ENCODE data around the gene SLC39A13.

SLC39A13 gene

DNA sequence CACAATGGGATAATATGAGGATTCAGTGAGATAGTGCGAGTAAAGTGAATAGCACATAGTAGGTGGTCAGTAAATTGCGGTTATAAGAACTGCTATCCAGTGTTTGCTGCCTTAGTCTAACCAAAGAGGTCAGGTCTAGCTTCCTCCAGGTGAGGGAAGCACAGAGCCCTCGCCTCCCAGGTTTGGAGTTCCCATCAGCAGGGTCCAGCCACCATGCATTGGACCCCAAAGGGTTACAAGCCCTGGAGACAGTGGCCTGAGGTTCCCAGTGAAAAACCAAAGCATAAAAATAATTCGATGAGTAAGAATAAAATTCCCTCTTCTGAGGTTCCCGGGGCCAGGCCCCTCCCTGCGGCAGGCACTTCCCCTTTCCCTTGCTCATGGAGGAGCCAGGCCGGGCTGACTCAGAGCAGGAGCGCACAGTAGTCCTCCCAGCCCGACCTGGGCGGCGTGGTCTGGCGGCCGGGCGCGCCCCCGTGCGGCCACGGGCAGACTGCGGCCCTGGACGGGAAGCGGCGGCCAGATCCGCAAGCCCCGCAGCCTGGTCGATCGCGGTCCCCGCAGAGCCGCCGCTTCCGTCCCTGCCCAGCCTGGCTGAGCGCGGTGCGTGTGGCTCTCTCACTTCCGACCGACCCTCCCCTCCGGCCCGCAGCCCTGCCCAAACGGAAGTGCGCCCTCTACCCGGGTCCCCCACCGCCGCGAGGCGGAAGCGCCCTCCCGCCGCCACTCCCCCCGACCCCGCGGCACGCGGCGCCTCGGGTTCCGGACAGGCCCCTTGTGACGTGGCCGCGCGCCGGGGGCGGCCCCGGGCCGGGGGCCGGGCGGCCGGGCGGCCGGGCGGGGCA, at the start of gene SLC39A13:
SLC39A13 (plus strand) TSS at position 845 of the 845 bp plus-strand sequence. CDS start 1,505 bp downstream, outside the sequence.
- H3K4me3 ChIP-seq (replicated peaks; ENCODE audit: low read depth, low read length): peak within 1 kb of the TSS; percentile 86
- TF ChIP-seq, protein P1, sequence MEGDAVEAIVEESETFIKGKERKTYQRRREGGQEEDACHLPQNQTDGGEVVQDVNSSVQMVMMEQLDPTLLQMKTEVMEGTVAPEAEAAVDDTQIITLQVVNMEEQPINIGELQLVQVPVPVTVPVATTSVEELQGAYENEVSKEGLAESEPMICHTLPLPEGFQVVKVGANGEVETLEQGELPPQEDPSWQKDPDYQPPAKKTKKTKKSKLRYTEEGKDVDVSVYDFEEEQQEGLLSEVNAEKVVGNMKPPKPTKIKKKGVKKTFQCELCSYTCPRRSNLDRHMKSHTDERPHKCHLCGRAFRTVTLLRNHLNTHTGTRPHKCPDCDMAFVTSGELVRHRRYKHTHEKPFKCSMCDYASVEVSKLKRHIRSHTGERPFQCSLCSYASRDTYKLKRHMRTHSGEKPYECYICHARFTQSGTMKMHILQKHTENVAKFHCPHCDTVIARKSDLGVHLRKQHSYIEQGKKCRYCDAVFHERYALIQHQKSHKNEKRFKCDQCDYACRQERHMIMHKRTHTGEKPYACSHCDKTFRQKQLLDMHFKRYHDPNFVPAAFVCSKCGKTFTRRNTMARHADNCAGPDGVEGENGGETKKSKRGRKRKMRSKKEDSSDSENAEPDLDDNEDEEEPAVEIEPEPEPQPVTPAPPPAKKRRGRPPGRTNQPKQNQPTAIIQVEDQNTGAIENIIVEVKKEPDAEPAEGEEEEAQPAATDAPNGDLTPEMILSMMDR (IDR thresholded peaks at IDR 0.05; ENCODE audit: low read length, missing control alignments): no peak
- DNase-seq (ENCODE audit: low read depth): peak; percentile 96

DNA sequence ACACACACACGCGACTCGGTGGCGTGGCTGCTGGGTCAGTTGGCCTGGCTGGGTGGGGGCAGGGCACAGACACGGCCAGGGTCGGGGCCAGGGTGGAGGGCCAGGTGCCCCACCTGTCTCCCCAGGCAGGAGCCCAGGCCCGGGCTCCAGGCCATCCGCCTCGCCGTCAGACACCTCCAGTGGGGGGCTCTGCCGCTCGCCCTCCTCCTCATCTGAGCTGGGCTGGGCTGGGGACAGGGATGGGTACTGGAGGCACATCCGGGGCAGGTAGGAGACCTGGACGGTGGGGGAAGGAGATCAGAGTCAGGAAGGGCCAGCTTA, 49.7 kb upstream of the SLC39A13 start:
- H3K4me3 ChIP-seq (replicated peaks; ENCODE audit: low read depth, low read length): no peak overlapping the region
- no peak for DNase-seq (ENCODE audit: low read depth)
- TF ChIP-seq, protein P1 (IDR thresholded peaks at IDR 0.05; ENCODE audit: low read length, missing control alignments): no peak

DNA sequence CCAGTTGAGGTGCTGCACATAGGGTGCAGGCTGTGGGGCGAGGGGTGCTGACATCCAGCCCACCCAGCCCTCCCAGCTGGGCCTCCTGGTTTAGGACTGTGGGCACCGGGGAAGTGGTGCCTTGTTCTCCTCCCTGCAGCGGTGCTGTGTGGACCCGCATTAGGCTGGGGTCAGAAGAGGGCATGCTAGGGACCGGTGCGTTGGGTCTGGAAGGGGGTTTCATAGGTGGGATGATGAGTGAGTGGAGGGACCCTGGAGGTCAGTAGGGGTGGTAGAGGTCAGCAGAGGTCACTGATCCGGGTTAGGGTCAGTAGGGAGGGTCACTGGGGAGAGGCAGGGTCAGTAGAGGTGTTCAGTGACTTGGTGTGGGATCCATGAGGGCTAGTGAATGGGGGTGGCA, 49.2 kb upstream of the SLC39A13 start:
- DNase-seq (ENCODE audit: low read depth): no peak
- no peak overlapping the region for H3K4me3 ChIP-seq (replicated peaks; ENCODE audit: low read depth, low read length)
- TF ChIP-seq, protein P1 (IDR thresholded peaks at IDR 0.05; ENCODE audit: low read length, missing control alignments): no peak

DNA sequence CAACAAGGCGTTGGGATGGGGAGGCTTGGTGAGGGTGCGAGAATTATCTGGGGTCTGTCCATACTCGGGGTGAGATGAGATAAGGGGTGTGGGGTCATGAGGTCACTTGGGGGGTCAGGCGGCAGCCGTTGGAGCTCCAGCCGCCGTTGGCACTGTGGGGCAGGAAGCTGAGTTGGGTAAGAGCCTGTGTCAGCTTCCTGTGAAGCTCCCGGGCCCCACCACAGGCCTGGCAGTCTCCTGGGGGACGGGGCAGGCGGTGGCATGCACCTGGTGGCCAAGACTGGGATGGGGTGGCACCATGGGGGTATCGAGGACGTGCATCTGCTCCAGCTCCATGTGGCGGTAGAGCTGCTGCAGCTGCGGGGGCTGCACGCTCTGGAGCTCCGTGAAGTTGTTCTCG, 48.8 kb upstream of the SLC39A13 start:
- TF ChIP-seq, protein P1 (IDR thresholded peaks at IDR 0.05; ENCODE audit: low read length, missing control alignments): no peak
- H3K4me3 ChIP-seq (replicated peaks; ENCODE audit: low read depth, low read length): no peak overlapping the region
- no peak for DNase-seq (ENCODE audit: low read depth)

DNA sequence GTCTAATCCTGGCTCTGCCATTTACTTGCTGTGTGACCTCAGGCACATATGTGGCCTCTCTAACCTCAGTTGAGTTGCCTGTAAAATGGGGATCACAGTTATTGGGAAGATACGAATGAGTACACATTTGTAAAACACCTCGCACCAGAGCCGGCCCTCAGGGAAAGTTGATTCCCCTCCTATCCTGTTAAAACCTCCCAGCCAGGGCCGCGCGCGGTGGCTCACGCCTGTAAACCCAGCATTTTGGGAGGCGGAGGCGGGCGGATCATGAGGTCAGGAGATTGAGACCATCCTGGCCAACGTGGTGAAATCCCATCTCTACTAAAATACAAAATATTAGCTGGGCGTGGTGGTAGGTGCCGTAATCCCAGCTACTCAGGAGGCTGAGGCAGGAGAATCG, 48.0 kb upstream of the SLC39A13 start:
- TF ChIP-seq, protein P1 (IDR thresholded peaks at IDR 0.05; ENCODE audit: low read length, missing control alignments): no peak
- no peak overlapping the region for H3K4me3 ChIP-seq (replicated peaks; ENCODE audit: low read depth, low read length)
- no peak for DNase-seq (ENCODE audit: low read depth)

DNA sequence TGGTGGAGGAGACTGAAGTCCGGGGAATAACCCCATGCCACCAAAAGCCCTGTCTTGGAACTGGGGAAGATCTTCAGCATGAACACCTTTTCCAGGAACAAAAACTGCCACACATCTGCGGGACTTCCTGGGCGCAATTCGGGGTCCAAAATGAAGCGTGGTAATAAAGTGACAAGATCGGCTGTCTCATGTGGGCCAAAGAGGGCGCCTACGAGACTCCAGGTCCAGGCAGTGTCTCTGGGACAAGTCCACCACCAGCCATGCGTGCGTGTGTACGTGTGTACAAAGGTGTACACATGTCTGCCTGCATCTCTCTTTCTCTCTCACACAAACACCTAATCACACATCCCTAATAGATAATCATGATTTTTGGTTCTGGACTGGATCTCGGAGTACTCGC, 47.0 kb upstream of the SLC39A13 start:
- TF ChIP-seq, protein P1 (IDR thresholded peaks at IDR 0.05; ENCODE audit: low read length, missing control alignments): no peak
- H3K4me3 ChIP-seq (replicated peaks; ENCODE audit: low read depth, low read length): no peak overlapping the region

DNA sequence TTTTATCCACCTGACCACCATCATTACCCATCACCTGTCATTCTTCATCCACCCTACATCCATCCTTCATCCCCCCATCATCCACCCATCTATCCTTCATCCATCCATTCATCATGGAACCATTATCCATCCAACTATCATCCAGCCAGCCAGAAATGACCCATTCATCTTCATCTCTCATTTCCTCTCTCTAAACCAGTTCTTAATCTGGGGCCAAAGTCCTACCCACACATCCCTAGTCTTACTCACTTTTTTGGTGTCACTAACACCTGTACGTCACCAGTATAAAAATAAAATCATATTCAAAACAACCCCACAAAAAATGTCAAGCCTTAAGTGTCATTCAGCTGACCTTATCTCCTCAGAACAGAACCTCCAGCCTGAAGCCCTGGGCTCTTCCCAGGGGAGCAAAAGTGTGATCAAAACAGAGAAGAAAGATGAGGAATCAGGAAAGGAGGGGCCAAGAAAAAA, 42.3 kb upstream of the SLC39A13 start:
- no peak for DNase-seq (ENCODE audit: low read depth)
- no peak overlapping the region for H3K4me3 ChIP-seq (replicated peaks; ENCODE audit: low read depth, low read length)
- TF ChIP-seq, protein P1 (IDR thresholded peaks at IDR 0.05; ENCODE audit: low read length, missing control alignments): no peak

More for the DNA sequence above, 47.0 kb upstream of the SLC39A13 start:
- no peak for DNase-seq (ENCODE audit: low read depth)

Measured in fibroblast of pulmonary artery (primary cell).